HCT116 (cell line): ENCODE data around the gene RALB.

Experiments used
- EZH2phosphoT487 ChIP-seq: fragments of 200-600 bp; IDR thresholded peaks from 2 replicates; pipeline ENCODE4 v1.6.1; 2018; ENCODE audit warnings: antibody characterized with exemption, borderline replicate concordance
- RAD21 ChIP-seq: IDR thresholded peaks from 2 replicates; pipeline ENCODE4 v1.6.1; 2012; ENCODE audit warnings: low read depth, mild to moderate bottlenecking
- REST ChIP-seq: IDR thresholded peaks from 2 replicates; pipeline ENCODE4 v1.6.1; 2012; ENCODE audit warnings: low read depth
- TCF7L2 ChIP-seq: IDR thresholded peaks from 2 replicates; pipeline ENCODE4 v1.7.0; 2011; ENCODE audit warnings: borderline replicate concordance, inconsistent platforms; ENCODE audit not compliant: insufficient read depth, insufficient read length; ENCODE audit errors: extremely low read depth
- TF ChIP-seq, protein P1 (sequence below), 3 experiments: fragments of 200-600 bp in 1 of 3; sonication (generic) in 1 of 3; IDR thresholded peaks in 2 of 3; conservative IDR thresholded peaks in 1 of 3; 2 replicates each; pipeline ENCODE4 v1.5.1; 2012 to 2017; ENCODE audit warnings: low read depth in 2 of 3, low read length in 2 of 3, antibody characterized with exemption in 1 of 3, borderline replicate concordance in 1 of 3, control low read depth in 1 of 3, mild to moderate bottlenecking in 1 of 3, mixed read lengths in 1 of 3, mixed run types in 1 of 3, moderate library complexity in 1 of 3; ENCODE audit not compliant: insufficient read depth in 1 of 3

DNA sequence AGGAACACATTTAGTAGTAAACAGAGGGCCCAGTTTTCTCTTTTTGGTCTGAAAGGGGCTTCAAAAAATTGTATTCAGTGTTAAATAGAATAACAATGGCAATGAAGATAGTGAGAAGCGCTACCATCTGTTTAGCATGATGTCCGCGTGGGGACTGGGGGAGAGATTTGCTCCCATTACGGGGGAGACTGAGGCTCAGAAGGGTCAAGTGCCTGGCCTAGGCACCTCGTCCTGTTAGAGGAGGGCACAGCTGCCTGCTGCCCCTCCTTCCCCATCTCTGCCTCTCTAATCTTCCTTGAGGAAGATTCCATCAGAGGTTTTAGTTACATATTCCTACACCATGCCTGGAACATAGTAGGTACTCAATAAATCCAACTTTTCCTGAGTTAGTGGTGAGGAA is 19.4 kb upstream of the RALB start:
- TF ChIP-seq, protein P1, sequence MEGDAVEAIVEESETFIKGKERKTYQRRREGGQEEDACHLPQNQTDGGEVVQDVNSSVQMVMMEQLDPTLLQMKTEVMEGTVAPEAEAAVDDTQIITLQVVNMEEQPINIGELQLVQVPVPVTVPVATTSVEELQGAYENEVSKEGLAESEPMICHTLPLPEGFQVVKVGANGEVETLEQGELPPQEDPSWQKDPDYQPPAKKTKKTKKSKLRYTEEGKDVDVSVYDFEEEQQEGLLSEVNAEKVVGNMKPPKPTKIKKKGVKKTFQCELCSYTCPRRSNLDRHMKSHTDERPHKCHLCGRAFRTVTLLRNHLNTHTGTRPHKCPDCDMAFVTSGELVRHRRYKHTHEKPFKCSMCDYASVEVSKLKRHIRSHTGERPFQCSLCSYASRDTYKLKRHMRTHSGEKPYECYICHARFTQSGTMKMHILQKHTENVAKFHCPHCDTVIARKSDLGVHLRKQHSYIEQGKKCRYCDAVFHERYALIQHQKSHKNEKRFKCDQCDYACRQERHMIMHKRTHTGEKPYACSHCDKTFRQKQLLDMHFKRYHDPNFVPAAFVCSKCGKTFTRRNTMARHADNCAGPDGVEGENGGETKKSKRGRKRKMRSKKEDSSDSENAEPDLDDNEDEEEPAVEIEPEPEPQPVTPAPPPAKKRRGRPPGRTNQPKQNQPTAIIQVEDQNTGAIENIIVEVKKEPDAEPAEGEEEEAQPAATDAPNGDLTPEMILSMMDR (IDR thresholded peaks at IDR 0.05 in 2 of 3, conservative IDR thresholded peaks at IDR 0.05 in 1 of 3; ENCODE audit: borderline replicate concordance in 1 of 3, insufficient read depth in 1 of 3, low read depth in 2 of 3, low read length in 2 of 3), result no peak
- no peak for TF ChIP-seq EZH2phosphoT487
- TF ChIP-seq RAD21, result no peak
- no peak for TF ChIP-seq REST
- no peak for TF ChIP-seq TCF7L2
